ENCODE data around the gene PTPRD. TPM values are rescaled to one million over a fixed set of nuclear protein-coding genes. Genes with fewer than 3 reads are reported as not detected.

Gene PTPRD
- total and polyA plus RNA-seq, 2 experiments from 2014 or later, result 11.5 to 58.0 TPM

- TF ChIP-seq EZH2 (IDR thresholded peaks at IDR 0.05; ENCODE audit: low read depth, unreplicated experiment) (no peak), NANOG (IDR thresholded peaks at IDR 0.05; ENCODE audit: borderline replicate concordance) (no peak), ZNF114 (CRISPR knock-in tag; IDR thresholded peaks at IDR 0.05) (no peak), ETS1 (IDR thresholded peaks at IDR 0.05) (no peak), POLR2AphosphoS5 (IDR thresholded peaks at IDR 0.05; ENCODE audit: low read depth) (no peak), CREB1 (CRISPR knock-in tag; IDR thresholded peaks at IDR 0.05; ENCODE audit: low read depth) (no peak)
These were observed 720.6 kb downstream of the PTPRD start (continued) for GRCh38 chr9:9892217-9892616.

- no peak overlapping the region for H3K27ac Mint-ChIP-seq
- no peak overlapping the region for H3K4me3 ChIP-seq
- no peak overlapping the region for H3K4me2 ChIP-seq
- TF ChIP-seq ZNF331 (CRISPR knock-in tag; IDR thresholded peaks at IDR 0.05; ENCODE audit: low read depth), result no peak
- TF ChIP-seq ZNF462 (CRISPR knock-in tag; IDR thresholded peaks at IDR 0.05), result no peak
- TF ChIP-seq STAT1 (IDR thresholded peaks at IDR 0.05; ENCODE audit: unreplicated experiment), result no peak
- no peak for TF ChIP-seq CREB1 (CRISPR knock-in tag; IDR thresholded peaks at IDR 0.05; ENCODE audit: low read depth)
- no peak for TF ChIP-seq NANOG (IDR thresholded peaks at IDR 0.05; ENCODE audit: borderline replicate concordance)
- TF ChIP-seq CTCF (conservative IDR thresholded peaks at IDR 0.05; ENCODE audit: low read depth in 2 of 2), result no peak
- TF ChIP-seq EZH2 (IDR thresholded peaks at IDR 0.05; ENCODE audit: low read depth, unreplicated experiment), result no peak
- no peak for TF ChIP-seq JUNB (IDR thresholded peaks at IDR 0.05; ENCODE audit: unreplicated experiment)
- TF ChIP-seq REST (IDR thresholded peaks at IDR 0.05; ENCODE audit: unreplicated experiment), result no peak
- TF ChIP-seq POLR2AphosphoS5 (IDR thresholded peaks at IDR 0.05; ENCODE audit: low read depth), result no peak
- no peak for TF ChIP-seq ZNF114 (CRISPR knock-in tag; IDR thresholded peaks at IDR 0.05)
These were observed 731.1 kb downstream of the PTPRD start for GRCh38 chr9:9881692-9882091.

More at GRCh38 chr9:9881692-9882091, 731.1 kb downstream of the PTPRD start:
- Histone ChIP-seq H3K4me1 (ENCODE audit: insufficient read depth) (no peaks in the 10 kb centered on the region), H2AFZ (no peak overlapping the region), H3K79me2 (replicated peaks; ENCODE audit: insufficient read depth) (no peaks in the 10 kb centered on the region), H3F3A (replicated peaks; ENCODE audit: low read depth) (no peaks in the 10 kb centered on the region), H3K27ac (ENCODE audit: low read depth) (no peak overlapping the region), H3K9me2 (ENCODE audit: insufficient read depth) (peaks cover 6% of the 10 kb centered on the region), H4K20me1 (replicated peaks; ENCODE audit: insufficient read depth) (no peaks in the 10 kb centered on the region), H3K27me3 (ENCODE audit: insufficient read depth) (no peaks in the 10 kb centered on the region), H3K36me3 (ENCODE audit: insufficient read depth) (no peaks in the 10 kb centered on the region; the same call in 1 of the 2 replicates)
- Mint-ChIP-seq H3K27me3 (ENCODE audit: insufficient read depth, low read depth, poor library complexity) (no peaks in the 10 kb centered on the region), H3K9me3 (no peaks in the 10 kb centered on the region), H3K4me1 (no peaks in the 10 kb centered on the region), H3K4me3 (no peak overlapping the region), H3K36me3 (ENCODE audit: low read depth) (no peaks in the 10 kb centered on the region)
- no peak for ATAC-seq
- DNase-seq (ENCODE audit: low spot score), result no peak
